IMR-90 (cell line): ENCODE results near the gene GRIN2A. TPM values are rescaled to one million over a fixed set of nuclear protein-coding genes. Genes with fewer than 3 reads are reported as not detected.

Source experiments
- ATAC-seq: fragments of 200-7000 bp; cut with Tn5 transposase; 2 replicates; pipeline ENCODE4 v1.9.1; 2020; ENCODE audit warnings: low read depth, mild to moderate bottlenecking, moderate library complexity
- BruUV-seq: library from RNA; stranded (reverse); fragments of 400-500 nt; replicated peaks from 2 replicates; lab custom pipeline; 2021; lab: Mats Ljungman, UMichigan
- CTCF ChIA-PET: fragments of 300-600 bp; formaldehyde crosslinking; extraction: SDS; loops from one replicate; lab custom pipeline; 2021; ENCODE audit warnings: antibody characterized with exemption; lab: Yijun Ruan, JAX
- POLR2A ChIA-PET: fragments of 300-600 bp; sonication (Branson Sonifier 250); formaldehyde crosslinking; loops from one replicate; lab custom pipeline; 2022; ENCODE audit warnings: antibody characterized with exemption; ENCODE audit not compliant: unreplicated experiment; lab: Charles Lee
- DNase-seq: peaks from one replicate; pipeline ENCODE4 v3.0.0; 2013
- H2AFZ ChIP-seq: replicated peaks from 2 replicates; pipeline ENCODE3; 2013; ENCODE audit warnings: low read length, mild to moderate bottlenecking; ENCODE audit not compliant: poor library complexity
- H2AK5ac ChIP-seq: 2 replicates; pipeline ENCODE4 v1.6.1; 2013; ENCODE audit warnings: low read depth, low read length, inconsistent platforms
- H2AK9ac ChIP-seq: replicated peaks from 2 replicates; pipeline ENCODE3; 2013; ENCODE audit warnings: mild to moderate bottlenecking, low read depth, low read length, moderate library complexity; ENCODE audit not compliant: poor library complexity
- H2BK120ac ChIP-seq: 2 replicates; pipeline ENCODE4 v1.6.1; 2013; ENCODE audit warnings: low read depth, low read length, inconsistent platforms
- H2BK15ac ChIP-seq: 3 replicates; pipeline ENCODE4 v1.6.1; 2013; ENCODE audit warnings: low read depth, low read length, inconsistent platforms
- H2BK20ac ChIP-seq: 2 replicates; pipeline ENCODE4 v1.6.1; 2013; ENCODE audit warnings: low read depth, mild to moderate bottlenecking, inconsistent platforms, low read length, moderate library complexity
- H2BK5ac ChIP-seq: 2 replicates; pipeline ENCODE4 v1.6.1; 2013; ENCODE audit warnings: mild to moderate bottlenecking, low read depth, low read length, inconsistent platforms; ENCODE audit not compliant: poor library complexity, severe bottlenecking
- H3K14ac ChIP-seq: replicated peaks from 2 replicates; pipeline ENCODE4 v1.6.1; 2013; ENCODE audit warnings: low read depth, low read length, inconsistent platforms
- H3K18ac ChIP-seq: 2 replicates; pipeline ENCODE4 v1.6.1; 2013; ENCODE audit warnings: low read depth, low read length, control low read depth
- H3K23ac ChIP-seq: 2 replicates; pipeline ENCODE4 v1.6.1; 2013; ENCODE audit warnings: low read depth, low read length, inconsistent platforms
- H3K27ac ChIP-seq: 2 replicates; pipeline ENCODE4 v1.5.1; 2013; ENCODE audit warnings: mild to moderate bottlenecking, control low read depth, low read length; ENCODE audit not compliant: insufficient read depth
- H3K27me3 ChIP-seq: 2 replicates; pipeline ENCODE4 v1.6.1; 2013; ENCODE audit warnings: low read length; ENCODE audit not compliant: control insufficient read depth, insufficient read depth
- H3K36me3 ChIP-seq: 2 replicates; pipeline ENCODE4 v1.6.1; 2013; ENCODE audit warnings: low read length, mixed read lengths; ENCODE audit not compliant: control insufficient read depth, insufficient read depth
- H3K4ac ChIP-seq: 2 replicates; pipeline ENCODE4 v1.6.1; 2013; ENCODE audit warnings: low read depth, low read length, inconsistent platforms
- H3K4me1 ChIP-seq: 2 replicates; pipeline ENCODE4 v1.6.1; 2013; ENCODE audit warnings: low read length, mixed read lengths; ENCODE audit not compliant: control insufficient read depth, insufficient read depth
- H3K4me2 ChIP-seq: 2 replicates; pipeline ENCODE4 v1.6.1; 2013; ENCODE audit warnings: low read depth, mild to moderate bottlenecking, control low read depth, low read length, moderate library complexity
- H3K4me3 ChIP-seq: 2 replicates; pipeline ENCODE4 v1.5.1; 2013; ENCODE audit warnings: low read depth, mild to moderate bottlenecking, control low read depth, low read length, moderate library complexity; ENCODE audit not compliant: insufficient read depth
- H3K56ac ChIP-seq: 2 replicates; pipeline ENCODE4 v1.6.1; 2013; ENCODE audit warnings: low read length, inconsistent platforms; ENCODE audit not compliant: insufficient read depth; ENCODE audit errors: extremely low read depth
- H3K79me1 ChIP-seq, 2 experiments: 2 replicates each; pipeline ENCODE4 v1.6.1; 2013; ENCODE audit warnings: low read length in 2 of 2, inconsistent platforms in 1 of 2, low read depth in 1 of 2
- H3K9ac ChIP-seq: 2 replicates; pipeline ENCODE4 v1.6.1; 2013; ENCODE audit warnings: low read depth, low read length, control low read depth
- H3K9me1 ChIP-seq: 2 replicates; pipeline ENCODE4 v1.6.1; 2013; ENCODE audit warnings: low read length, inconsistent platforms; ENCODE audit not compliant: insufficient read depth
- H3K9me3 ChIP-seq: 2 replicates; pipeline ENCODE4 v1.6.1; 2013; ENCODE audit warnings: low read length; ENCODE audit not compliant: control insufficient read depth, insufficient read depth
- H4K20me1 ChIP-seq: 2 replicates; pipeline ENCODE4 v1.6.1; 2013; ENCODE audit warnings: low read length, inconsistent platforms; ENCODE audit not compliant: insufficient read depth
- H4K5ac ChIP-seq: 2 replicates; pipeline ENCODE4 v1.6.1; 2013; ENCODE audit warnings: mild to moderate bottlenecking, low read depth, low read length, control low read depth
- H4K8ac ChIP-seq, 2 experiments: 2 replicates each; pipeline ENCODE4 v1.6.1; 2013; ENCODE audit warnings: low read depth in 2 of 2, low read length in 2 of 2, control low read depth in 1 of 2, inconsistent platforms in 1 of 2
- H4K91ac ChIP-seq: 2 replicates; pipeline ENCODE4 v1.6.1; 2013; ENCODE audit warnings: low read depth, low read length, inconsistent platforms; ENCODE audit not compliant: insufficient read depth
- BHLHE40 ChIP-seq: fragments of 150-350 bp; IDR thresholded peaks from 2 replicates; pipeline ENCODE4 v1.6.1; 2016; ENCODE audit warnings: mild to moderate bottlenecking, low read depth, low read length
- CEBPB ChIP-seq: IDR thresholded peaks from 2 replicates; pipeline ENCODE4 v1.6.1; 2012; ENCODE audit warnings: low read depth, low read length, improper control_type of control experiment
- CHD1 ChIP-seq: IDR thresholded peaks from 2 replicates; pipeline ENCODE4 v1.6.1; 2012; ENCODE audit warnings: low read depth, low read length, improper control_type of control experiment
- CTCF ChIP-seq: conservative IDR thresholded peaks from 2 replicates; pipeline ENCODE4 v1.5.1; 2012; ENCODE audit warnings: mild to moderate bottlenecking, low read depth, low read length, improper control_type of control experiment
- ELK1 ChIP-seq: fragments of 150-350 bp; IDR thresholded peaks from 2 replicates; pipeline ENCODE4 v1.6.1; 2016; ENCODE audit warnings: low read depth, mild to moderate bottlenecking, low read length, moderate library complexity, borderline replicate concordance
- FOS ChIP-seq: fragments of 150-350 bp; IDR thresholded peaks from 2 replicates; pipeline ENCODE4 v1.6.1; 2016; ENCODE audit warnings: low read depth, low read length
- MAFK ChIP-seq: IDR thresholded peaks from 2 replicates; pipeline ENCODE4 v1.6.1; 2012; ENCODE audit warnings: low read depth, low read length, improper control_type of control experiment
- MAZ ChIP-seq: IDR thresholded peaks from 2 replicates; pipeline ENCODE4 v1.6.1; 2012; ENCODE audit warnings: low read depth, mild to moderate bottlenecking, low read length, improper control_type of control experiment, moderate library complexity, borderline replicate concordance
- MXI1 ChIP-seq: IDR thresholded peaks from 2 replicates; pipeline ENCODE4 v1.6.1; 2012; ENCODE audit warnings: low read depth, mild to moderate bottlenecking, low read length, moderate library complexity, borderline replicate concordance
- NFE2L2 ChIP-seq: fragments of 150-350 bp; IDR thresholded peaks from 2 replicates; pipeline ENCODE4 v1.6.1; 2016; ENCODE audit warnings: low read depth, mild to moderate bottlenecking, low read length
- POLR2A ChIP-seq: IDR thresholded peaks from 2 replicates; pipeline ENCODE4 v1.6.1; 2012; ENCODE audit warnings: mild to moderate bottlenecking, low read depth, low read length
- RAD21 ChIP-seq: IDR thresholded peaks from 2 replicates; pipeline ENCODE4 v1.6.1; 2012; ENCODE audit warnings: low read length, improper control_type of control experiment
- RCOR1 ChIP-seq: IDR thresholded peaks from 2 replicates; pipeline ENCODE4 v1.6.1; 2012; ENCODE audit warnings: mild to moderate bottlenecking, low read length, improper control_type of control experiment; ENCODE audit not compliant: insufficient replicate concordance
- RFX5 ChIP-seq: IDR thresholded peaks from 2 replicates; pipeline ENCODE4 v1.8.0; 2012; ENCODE audit warnings: low read depth, mild to moderate bottlenecking, low read length, moderate library complexity
- SMC3 ChIP-seq: fragments of 150-350 bp; IDR thresholded peaks from 2 replicates; pipeline ENCODE4 v1.6.1; 2016; ENCODE audit warnings: low read depth, mild to moderate bottlenecking, antibody characterized with exemption, low read length, moderate library complexity
- USF2 ChIP-seq: fragments of 150-350 bp; IDR thresholded peaks from 2 replicates; pipeline ENCODE4 v1.6.1; 2017; ENCODE audit warnings: mild to moderate bottlenecking, antibody characterized with exemption, low read length, low read depth
- WGBS, 2 experiments: methylation state at CpG; one replicate each; pipeline versions ENCODE4 v1.1.5 to v1.1.7; 2013; ENCODE audit warnings: missing lambda C conversion rate in 2 of 2; ENCODE audit not compliant: insufficient read length in 1 of 2; ENCODE audit errors: extremely low coverage in 2 of 2; 5-methylcytosine and 5-hydroxymethylcytosine counted together
- dilution Hi-C: fragments of 300-500 bp; cut with HindIII; formaldehyde crosslinking; loops from one replicate; pipeline ENCODE4 v1.14.3; 2018; ENCODE audit warnings: low sequenced_read_pairs; ENCODE audit not compliant: unreplicated experiment
- in situ Hi-C: fragments of 300-500 bp; cut with MboI; formaldehyde crosslinking; loops from 3 replicates; pipeline ENCODE4 v1.14.3; 2019; ENCODE audit warnings: low sequenced_read_pairs, inconsistent platforms, mixed read lengths
- intact Hi-C: fragments of 100-400 bp; cut with micrococcal nuclease; formaldehyde crosslinking; loops from 2 replicates; pipeline ENCODE4 v1.10.0; 2022
- polyA plus RNA-seq, 3 experiments: library from polyadenylated mRNA; depleted of rRNA; stranded (reverse); fragments of >200 nt; gene quantifications; 2 replicates each; pipeline ENCODE4 v1.2.3, GENCODE V29; 2012; ENCODE audit warnings: low replicate concordance in 1 of 3
- total RNA-seq: library from RNA; depleted of rRNA; stranded (reverse); fragments of >200 nt; gene quantifications from 2 replicates; pipeline ENCODE4 v1.2.3, GENCODE V29; 2012

The GRIN2A gene
- total and polyA plus RNA-seq, 2 of the 4 experiments (the other 2 are of a cell fraction) = under 0.01 TPM; not detected in 1

- in situ Hi-C loops = no loop called here
- TF ChIP-seq NFE2L2 = no peak
- no peak for TF ChIP-seq POLR2A
- no peak for TF ChIP-seq CTCF
- no peak for TF ChIP-seq CHD1
- TF ChIP-seq SMC3 = no peak
- TF ChIP-seq MAZ = no peak
- no peak for TF ChIP-seq MXI1
- TF ChIP-seq CEBPB = no peak
- TF ChIP-seq MAFK = no peak
- no peak for TF ChIP-seq ELK1
- no peak for TF ChIP-seq RAD21
- no peak for TF ChIP-seq BHLHE40
- no peak for TF ChIP-seq USF2
- TF ChIP-seq FOS = no peak
- TF ChIP-seq RFX5 = no peak
- no peak for TF ChIP-seq RCOR1
- Histone ChIP-seq H2BK15ac (no peak overlapping the region), H3K9me1 (no peaks in the 10 kb centered on the region), H3K4ac (no peak overlapping the region), H4K8ac (no peak overlapping the region), H2BK120ac (no peak overlapping the region), H3K27me3 (no peaks in the 10 kb centered on the region), H2AK5ac (no peak overlapping the region), H3K79me1 (no peaks in the 10 kb centered on the region), H3K36me3 (no peaks in the 10 kb centered on the region), H3K4me3 (no peak overlapping the region), H3K23ac (no peak overlapping the region), H4K5ac (no peak overlapping the region), H3K56ac (no peak overlapping the region), H2BK5ac (no peak overlapping the region), H4K20me1 (no peaks in the 10 kb centered on the region), H3K4me2 (no peak overlapping the region), H2AK9ac (no peak overlapping the region), H4K91ac (no peak overlapping the region), H3K27ac (no peak overlapping the region), H3K9me3 (peaks cover 11% of the 10 kb centered on the region), H3K14ac (no peak overlapping the region), H2AFZ (no peak overlapping the region), H3K4me1 (no peaks in the 10 kb centered on the region), H3K18ac (no peak overlapping the region), H2BK20ac (no peak overlapping the region), H3K9ac (no peak overlapping the region)
- dilution Hi-C loops = no loop called here
- ChIA-PET POLR2A (no interaction called here), CTCF (no interaction called here)
- DNase-seq (no peak), ATAC-seq (no peak)
- intact Hi-C loops = no loop called here
- WGBS, 2 experiments = no CpG with 5 or more reads among the region's 3 CpGs
- BruUV-seq = no TSS peak
Observed at GRCh38 chr16:9823510-9823909, 358.7 kb downstream of the GRIN2A start.
